ENCODE measurements around the gene PLSCR4.

PLSCR4 gene

DNA sequence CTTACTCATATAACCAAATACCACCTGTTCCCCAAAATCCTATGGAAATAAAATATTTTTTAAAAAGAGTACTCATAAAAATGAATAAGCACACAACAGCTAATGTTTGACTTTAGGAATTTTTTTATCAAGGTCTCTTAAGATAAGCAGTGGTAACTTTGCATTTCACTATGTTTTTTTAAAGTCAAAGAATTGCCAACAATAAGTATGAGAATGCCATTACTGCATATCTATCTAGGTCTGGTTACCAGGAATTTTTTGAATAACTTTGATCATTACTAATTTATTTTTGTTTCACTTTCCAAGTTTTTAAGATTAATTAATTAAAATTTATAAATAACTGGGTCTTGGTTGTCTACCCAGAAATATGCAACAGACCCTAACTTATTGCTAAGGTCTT lies 41.5 kb downstream of the PLSCR4 start:
- Histone ChIP-seq H3K36me3 (ENCODE audit: control insufficient read depth in 2 of 2, insufficient read depth in 1 of 2, low read length in 2 of 2) (peaks cover 0 to 9% of the 10 kb centered on the region in 2 experiments; a peak in 1 of 3 replicates), H3K27ac (ENCODE audit: extremely low read depth, low read depth, low read length) (no peak overlapping the region), H3K9me3 (ENCODE audit: control insufficient read depth, insufficient read depth, low read depth, low read length) (no peaks in the 10 kb centered on the region), H3K4me1 (ENCODE audit: control insufficient read depth, insufficient read depth, low read length) (no peaks in the 10 kb centered on the region), H3K4me3 (ENCODE audit: low read depth, low read length) (no peak overlapping the region)
- TF ChIP-seq IKZF3 (tag by site-specific recombination; IDR thresholded peaks at IDR 0.05), result no peak
- no peak for TF ChIP-seq ZNF521 (tag by site-specific recombination; IDR thresholded peaks at IDR 0.05)
- TF ChIP-seq ZFHX2 (tag by site-specific recombination; conservative IDR thresholded peaks at IDR 0.05), result no peak
- TF ChIP-seq, protein P1, sequence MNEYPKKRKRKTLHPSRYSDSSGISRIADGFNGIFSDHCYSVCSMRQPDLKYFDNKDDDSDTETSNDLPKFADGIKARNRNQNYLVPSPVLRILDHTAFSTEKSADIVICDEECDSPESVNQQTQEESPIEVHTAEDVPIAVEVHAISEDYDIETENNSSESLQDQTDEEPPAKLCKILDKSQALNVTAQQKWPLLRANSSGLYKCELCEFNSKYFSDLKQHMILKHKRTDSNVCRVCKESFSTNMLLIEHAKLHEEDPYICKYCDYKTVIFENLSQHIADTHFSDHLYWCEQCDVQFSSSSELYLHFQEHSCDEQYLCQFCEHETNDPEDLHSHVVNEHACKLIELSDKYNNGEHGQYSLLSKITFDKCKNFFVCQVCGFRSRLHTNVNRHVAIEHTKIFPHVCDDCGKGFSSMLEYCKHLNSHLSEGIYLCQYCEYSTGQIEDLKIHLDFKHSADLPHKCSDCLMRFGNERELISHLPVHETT (tag by site-specific recombination; IDR thresholded peaks at IDR 0.05), result no peak
- no peak for TF ChIP-seq ZNF280D (tag by site-specific recombination; IDR thresholded peaks at IDR 0.05)
- TF ChIP-seq ZNF324 (tag by site-specific recombination; IDR thresholded peaks at IDR 0.05), result no peak
- TF ChIP-seq HOXD13 (CRISPR knock-in tag; IDR thresholded peaks at IDR 0.05; ENCODE audit: borderline replicate concordance), result no peak
- TF ChIP-seq SP7 (tag by site-specific recombination; IDR thresholded peaks at IDR 0.05), result no peak
- ChIA-PET CTCF (no interaction called here), POLR2A (no interaction called here)

DNA sequence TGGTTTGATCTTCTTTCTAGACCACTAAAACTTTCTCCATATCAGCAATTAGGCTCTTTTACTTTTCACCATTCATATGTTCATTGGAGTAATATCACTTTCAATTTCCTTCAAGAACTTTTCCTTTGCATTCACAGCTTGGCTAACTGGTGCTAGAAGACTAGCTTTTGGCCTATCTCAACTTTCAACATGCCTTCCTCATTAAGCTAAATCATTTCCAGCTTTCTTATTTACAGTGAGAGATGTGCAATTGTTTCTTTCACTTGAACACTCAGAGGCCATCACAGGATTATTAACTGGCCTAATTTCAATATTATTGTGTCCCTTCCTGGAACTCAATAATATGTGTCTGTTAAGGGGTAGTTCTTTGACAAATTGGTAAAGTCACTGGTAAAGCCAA lies 47.1 kb downstream of the PLSCR4 start:
- ChIA-PET POLR2A (no interaction called here), CTCF (interaction anchor here (1.1 to 1.3 kb wide), 3 partner anchors 9 to 123 kb away, joined by 3 to 5 read pairs (median 4); no protein-coding TSS in a partner anchor)
- H3K4me3 ChIP-seq (ENCODE audit: low read depth, low read length), result no peak overlapping the region
- H3K4me1 ChIP-seq (ENCODE audit: control insufficient read depth, insufficient read depth, low read length), result no peaks in the 10 kb centered on the region
- no peak for TF ChIP-seq ZNF544 (tag by site-specific recombination; IDR thresholded peaks at IDR 0.05)
- no peak for TF ChIP-seq OSR2 (tag by site-specific recombination; IDR thresholded peaks at IDR 0.05)
- TF ChIP-seq KLF10 (tag by site-specific recombination; IDR thresholded peaks at IDR 0.05), result no peak
- no peak for TF ChIP-seq ZNF37A (tag by site-specific recombination; IDR thresholded peaks at IDR 0.05)
- TF ChIP-seq, protein P2, sequence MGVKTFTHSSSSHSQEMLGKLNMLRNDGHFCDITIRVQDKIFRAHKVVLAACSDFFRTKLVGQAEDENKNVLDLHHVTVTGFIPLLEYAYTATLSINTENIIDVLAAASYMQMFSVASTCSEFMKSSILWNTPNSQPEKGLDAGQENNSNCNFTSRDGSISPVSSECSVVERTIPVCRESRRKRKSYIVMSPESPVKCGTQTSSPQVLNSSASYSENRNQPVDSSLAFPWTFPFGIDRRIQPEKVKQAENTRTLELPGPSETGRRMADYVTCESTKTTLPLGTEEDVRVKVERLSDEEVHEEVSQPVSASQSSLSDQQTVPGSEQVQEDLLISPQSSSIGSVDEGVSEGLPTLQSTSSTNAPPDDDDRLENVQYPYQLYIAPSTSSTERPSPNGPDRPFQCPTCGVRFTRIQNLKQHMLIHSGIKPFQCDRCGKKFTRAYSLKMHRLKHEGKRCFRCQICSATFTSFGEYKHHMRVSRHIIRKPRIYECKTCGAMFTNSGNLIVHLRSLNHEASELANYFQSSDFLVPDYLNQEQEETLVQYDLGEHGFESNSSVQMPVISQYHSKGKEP (tag by site-specific recombination; IDR thresholded peaks at IDR 0.05), result no peak
- no peak for TF ChIP-seq ZFP37 (tag by site-specific recombination; IDR thresholded peaks at IDR 0.05)
- TF ChIP-seq ZNF585B (tag by site-specific recombination; IDR thresholded peaks at IDR 0.05), result no peak
- TF ChIP-seq ZNF266 (tag by site-specific recombination; IDR thresholded peaks at IDR 0.05; ENCODE audit: low read depth), result no peak
- no peak for TF ChIP-seq ZNF146 (tag by site-specific recombination; IDR thresholded peaks at IDR 0.05)
- TF ChIP-seq INSM2 (tag by site-specific recombination; IDR thresholded peaks at IDR 0.05), result no peak
- TF ChIP-seq ZNF138 (tag by site-specific recombination; IDR thresholded peaks at IDR 0.05; ENCODE audit: borderline replicate concordance), result no peak
- no peak for TF ChIP-seq ZNF239 (tag by site-specific recombination; IDR thresholded peaks at IDR 0.05)
- TF ChIP-seq ZNF202 (tag by site-specific recombination; IDR thresholded peaks at IDR 0.05; ENCODE audit: borderline replicate concordance), result no peak
- no peak for TF ChIP-seq ZSCAN5A (tag by site-specific recombination; IDR thresholded peaks at IDR 0.05)
- H3K36me3 ChIP-seq (ENCODE audit: control insufficient read depth in 2 of 2, insufficient read depth in 1 of 2, low read length in 2 of 2), result peaks cover 0 to 9% of the 10 kb centered on the region in 2 experiments; a peak in 1 of 3 replicates
- no peaks in the 10 kb centered on the region for H3K9me3 ChIP-seq (ENCODE audit: control insufficient read depth, insufficient read depth, low read depth, low read length)
- no peak overlapping the region for H3K27ac ChIP-seq (ENCODE audit: extremely low read depth, low read depth, low read length)
